Astrocyte of the spinal cord (primary cell): ENCODE results near the gene ZNF501.

Source experiments
- DNase-seq: peaks from one replicate; pipeline ENCODE4 v3.0.0; 2011; ENCODE audit warnings: low read depth, low spot score
- H3K4me3 ChIP-seq: 2 replicates; pipeline ENCODE4 v1.5.1; 2011; ENCODE audit warnings: low read depth, mild to moderate bottlenecking, low read length, moderate library complexity
- CTCF ChIP-seq: IDR thresholded peaks from 2 replicates; pipeline ENCODE4 v1.5.1; 2012; ENCODE audit warnings: low read depth, mild to moderate bottlenecking, low read length, inconsistent platforms
- in situ Hi-C: cut with HindIII; loops from 2 replicates; pipeline ENCODE4 v1.10.0; 2017; ENCODE audit warnings: low sequenced_read_pairs

ZNF501 gene

GRCh38 chr3:44721231-44722102 is 8.0 kb upstream of the ZNF501 start:
- in situ Hi-C loops = no loop called here
- H3K4me3 ChIP-seq = no peak overlapping the region
- TF ChIP-seq CTCF = no peak
- DNase-seq = peak; percentile 15

GRCh38 chr3:44722103-44722401 is 7.4 kb upstream of the ZNF501 start:
- no peak for TF ChIP-seq CTCF
- DNase-seq = no peak
- no peak overlapping the region for H3K4me3 ChIP-seq
- in situ Hi-C loops = no loop called here

- DNase-seq = no peak
- no peak for TF ChIP-seq CTCF
- H3K4me3 ChIP-seq = no peak overlapping the region
- in situ Hi-C loops = no loop called here
These were observed 5.3 kb downstream of the ZNF501 start for GRCh38 chr3:44734646-44735168.

- H3K4me3 ChIP-seq = peak overlapping the region; percentile 77
- DNase-seq = peak; percentile 1
- in situ Hi-C loops = no loop called here
- no peak for TF ChIP-seq CTCF
These were observed 31.6 kb downstream of the ZNF501 start for GRCh38 chr3:44761101-44761423.

- no peak for TF ChIP-seq CTCF
- in situ Hi-C loops = no loop called here
- peak; percentile 95 for DNase-seq
- H3K4me3 ChIP-seq = peak within 1 kb of the TSS; percentile 77
These were observed 32.2 kb downstream of the ZNF501 start, which contains the start of the genes KIAA1143 and KIF15 for GRCh38 chr3:44761424-44762169. TSS of gene KIAA1143 (minus strand) at chr3:44761619. CDS start at chr3:44761602, 17 bp downstream. TSS of gene KIF15 (plus strand) at chr3:44761794. CDS start at chr3:44761866, 72 bp downstream.

GRCh38 chr3:44762170-44762677 is 32.8 kb downstream of the ZNF501 start:
- in situ Hi-C loops = no loop called here
- no peak for TF ChIP-seq CTCF
- H3K4me3 ChIP-seq = peak overlapping the region; percentile 77
- DNase-seq = no peak
